Endothelial cell of umbilical vein (primary cell): Measurements from ENCODE around the gene RAPGEF4. TPM values are rescaled to one million over a fixed set of nuclear protein-coding genes. Genes with fewer than 3 reads are reported as not detected.

Experiments used
- BruUV-seq: library from RNA; stranded (reverse); fragments of 400-500 nt; replicated peaks from 2 replicates; lab custom pipeline; 2021; lab: Mats Ljungman, UMichigan
- CTCF ChIA-PET: fragments of 300-600, 350-600 bp; sonication (Branson Sonifier 250); formaldehyde crosslinking; loops from one replicate; lab custom pipeline; 2021; ENCODE audit warnings: antibody characterized with exemption, inconsistent platforms; lab: Charles Lee
- POLR2A ChIA-PET: fragments of 300-600, 350-600 bp; sonication (Branson Sonifier 250); formaldehyde crosslinking; loops from one replicate; lab custom pipeline; 2021; ENCODE audit warnings: antibody characterized with exemption, inconsistent platforms; lab: Charles Lee
- DNase-seq: peaks from one replicate; pipeline ENCODE4 v3.0.0-alpha.2; 2011; ENCODE audit warnings: low read depth, low spot score
- FAIRE-seq: peaks from 2 replicates; lab custom pipeline; 2011; peaks lifted over from hg19 to GRCh38; lab: Jason Lieb, UNC
- H2AFZ ChIP-seq: 2 replicates; pipeline ENCODE4 v1.6.0; 2012; ENCODE audit warnings: low read depth, low read length, control low read depth, inconsistent platforms
- H3K27ac ChIP-seq: 2 replicates; pipeline ENCODE4 v1.5.1; 2011; ENCODE audit warnings: low read depth, mild to moderate bottlenecking, control low read depth, low read length, moderate library complexity; ENCODE audit not compliant: insufficient read depth
- H3K27me3 ChIP-seq, 2 experiments: 2 replicates each; pipeline versions ENCODE4 v1.6.0 to v1.6.1; 2011; ENCODE audit warnings: low read length in 2 of 2, mixed read lengths in 1 of 2; ENCODE audit not compliant: control insufficient read depth in 2 of 2, insufficient read depth in 2 of 2
- H3K36me3 ChIP-seq, 2 experiments: 2 replicates in 1 of 2; 3 replicates in 1 of 2; pipeline ENCODE4 v1.5.1; 2011; ENCODE audit warnings: low read length in 2 of 2, mild to moderate bottlenecking in 1 of 2, moderate library complexity in 1 of 2; ENCODE audit not compliant: control insufficient read depth in 2 of 2, insufficient read depth in 2 of 2; ENCODE audit errors: extremely low read depth in 1 of 2
- H3K4me1 ChIP-seq: 3 replicates; pipeline ENCODE4 v1.5.1; 2011; ENCODE audit warnings: mild to moderate bottlenecking, low read length; ENCODE audit not compliant: control insufficient read depth, insufficient read depth; ENCODE audit errors: extremely low read depth
- H3K4me2 ChIP-seq: 2 replicates; pipeline ENCODE4 v1.6.1; 2011; ENCODE audit warnings: low read length, control low read depth, mixed read lengths; ENCODE audit not compliant: insufficient read depth
- H3K4me3 ChIP-seq, 3 experiments: fragments of 200-600 bp in 1 of 3; sonication (generic), shearing (Covaris generic) in 1 of 3; replicated peaks in 1 of 3; 2 replicates each; pipeline ENCODE4 v1.5.1; 2011 to 2016; ENCODE audit warnings: control low read depth in 3 of 3, low read length in 3 of 3, mild to moderate bottlenecking in 2 of 3, inconsistent platforms in 1 of 3, low read depth in 1 of 3, moderate library complexity in 1 of 3; ENCODE audit not compliant: insufficient read depth in 1 of 3
- H3K79me2 ChIP-seq: 2 replicates; pipeline ENCODE4 v1.6.0; 2012; ENCODE audit warnings: low read length, inconsistent platforms; ENCODE audit not compliant: control insufficient read depth, insufficient read depth
- H3K9ac ChIP-seq: replicated peaks from 2 replicates; pipeline ENCODE3; 2011; ENCODE audit warnings: low read length, control low read depth; ENCODE audit not compliant: insufficient read depth; ENCODE audit errors: extremely low read depth
- H3K9me1 ChIP-seq: replicated peaks from 3 replicates; pipeline ENCODE4 v1.6.0; 2011; ENCODE audit warnings: mild to moderate bottlenecking, low read length; ENCODE audit not compliant: control insufficient read depth, insufficient read depth; ENCODE audit errors: extremely low read depth
- H3K9me3 ChIP-seq: replicated peaks from 2 replicates; pipeline ENCODE4 v1.5.1; 2012; ENCODE audit warnings: low read length, inconsistent platforms; ENCODE audit not compliant: control insufficient read depth, insufficient read depth
- H4K20me1 ChIP-seq: replicated peaks from 2 replicates; pipeline ENCODE3; 2011; ENCODE audit warnings: mild to moderate bottlenecking, low read length; ENCODE audit not compliant: control insufficient read depth, insufficient read depth; ENCODE audit errors: extremely low read depth
- EZH2 ChIP-seq: IDR thresholded peaks from 2 replicates; pipeline ENCODE4 v1.6.1; 2012; ENCODE audit warnings: borderline replicate concordance, low read depth, mild to moderate bottlenecking, moderate library complexity, low read length, inconsistent platforms; ENCODE audit not compliant: severe bottlenecking
- FOS ChIP-seq: IDR thresholded peaks from 2 replicates; pipeline ENCODE4 v1.6.1; 2011; ENCODE audit warnings: mild to moderate bottlenecking, low read length, moderate library complexity, borderline replicate concordance; ENCODE audit not compliant: insufficient read depth
- GATA2 ChIP-seq: IDR thresholded peaks from 2 replicates; pipeline ENCODE4 v1.7.0; 2011; ENCODE audit warnings: low read depth, mild to moderate bottlenecking, moderate library complexity, mixed read lengths, low read length; ENCODE audit not compliant: insufficient read length, insufficient read depth
- JUN ChIP-seq: IDR thresholded peaks from 2 replicates; pipeline ENCODE4 v1.6.1; 2011; ENCODE audit warnings: borderline replicate concordance, low read depth; ENCODE audit not compliant: insufficient read length, insufficient read depth
- MYC ChIP-seq: IDR thresholded peaks from one replicate; pipeline ENCODE4 v1.6.1; 2011; ENCODE audit warnings: mild to moderate bottlenecking, low read depth, low read length
- POLR2A ChIP-seq: IDR thresholded peaks from 2 replicates; pipeline ENCODE4 v1.6.1; 2012; ENCODE audit warnings: low read depth, mild to moderate bottlenecking, control low read depth, low read length
- POLR2AphosphoS5 ChIP-seq: IDR thresholded peaks from 2 replicates; pipeline ENCODE4 v1.6.1; 2012; ENCODE audit warnings: low read depth, mild to moderate bottlenecking, control low read depth, low read length, moderate library complexity; ENCODE audit not compliant: insufficient read depth
- dilution Hi-C: fragments of 300-500 bp; cut with MboI; formaldehyde crosslinking; loops from one replicate; pipeline ENCODE4 v1.15.0; 2019; ENCODE audit warnings: low sequenced_read_pairs; ENCODE audit not compliant: extremely low pct_ligation_motif_present
- intact Hi-C: fragments of 100-400 bp; cut with micrococcal nuclease; formaldehyde crosslinking; loops from one replicate; pipeline ENCODE4 v1.10.0; 2022
- polyA plus RNA-seq, 4 experiments: library from polyadenylated mRNA; depleted of rRNA in 3 of 4; stranded (reverse) in 3 of 4; unstranded in 1 of 4; fragments of >200 nt; gene quantifications; 2 replicates each; pipeline versions ENCODE4 v1.2.1 to v1.2.3, GENCODE V29; 2011 to 2012; ENCODE audit warnings: missing spikeins in 1 of 4
- total RNA-seq: library from RNA; stranded (reverse); gene quantifications from 2 replicates; pipeline ENCODE4 v1.2.3, GENCODE V29; 2021
- TF ChIP-seq, protein P1 (sequence below): IDR thresholded peaks from 2 replicates; pipeline ENCODE4 v1.6.1; 2011; ENCODE audit not compliant: insufficient read depth, insufficient read length
- TF ChIP-seq, protein P2 (sequence below), 2 donors: IDR thresholded peaks; 1 replicate in 1 of 2; 2 replicates in 1 of 2; pipeline ENCODE4 v1.5.1; 2011; ENCODE audit warnings: low read length in 2 of 2, mild to moderate bottlenecking in 2 of 2, moderate library complexity in 2 of 2, control low read depth in 1 of 2, inconsistent platforms in 1 of 2, low read depth in 1 of 2; ENCODE audit not compliant: insufficient read depth in 1 of 2; ENCODE audit errors: extremely low read depth in 1 of 2

The RAPGEF4 gene
- total and polyA plus RNA-seq, 2 donors (not counting 3 experiments of a cell fraction or from before 2014, with no cell fraction given): 7.2 to 9.2 TPM

DNA sequence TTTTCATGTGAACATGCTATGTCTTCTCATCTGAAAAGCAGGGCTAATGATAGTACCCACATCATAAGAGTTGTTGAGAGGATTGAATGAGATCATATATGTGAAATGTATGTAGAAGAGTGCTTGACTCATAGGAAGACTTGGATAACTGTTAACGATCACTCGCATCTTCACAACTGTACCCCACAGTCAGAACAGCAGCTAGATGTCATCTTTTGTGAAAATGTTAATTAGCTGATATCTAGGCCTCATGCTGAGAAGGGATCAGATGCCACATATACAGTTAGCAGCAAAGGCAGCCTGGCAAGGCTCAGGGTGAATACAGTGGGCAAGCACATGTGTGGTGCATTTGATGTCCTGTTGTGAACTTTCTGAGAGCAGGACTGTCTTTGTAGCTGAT is 364.2 kb downstream of the RAPGEF4 start:
- Histone ChIP-seq H3K79me2 (peaks cover 2% of the 10 kb centered on the region), H3K4me2 (no peak overlapping the region), H3K9ac (no peak overlapping the region), H3K36me3 (no peaks in the 10 kb centered on the region), H3K27me3 (no peaks in the 10 kb centered on the region), H3K4me1 (no peaks in the 10 kb centered on the region), H2AFZ (no peak overlapping the region), H4K20me1 (no peaks in the 10 kb centered on the region), H3K9me3 (no peaks in the 10 kb centered on the region), H3K4me3 (no peak overlapping the region), H3K9me1 (no peaks in the 10 kb centered on the region), H3K27ac (no peak overlapping the region)
- ChIA-PET POLR2A (no interaction called here), CTCF (interaction anchor here (1.0 kb wide), 1 partner anchor 8 kb away, joined by 3 read pairs; no protein-coding TSS in a partner anchor)
- BruUV-seq: no TSS peak
- FAIRE-seq: no peak
- intact Hi-C loops (no loop called here), dilution Hi-C loops (no loop called here)
- DNase-seq: no peak
- TF ChIP-seq POLR2AphosphoS5: no peak
- TF ChIP-seq, protein P1, sequence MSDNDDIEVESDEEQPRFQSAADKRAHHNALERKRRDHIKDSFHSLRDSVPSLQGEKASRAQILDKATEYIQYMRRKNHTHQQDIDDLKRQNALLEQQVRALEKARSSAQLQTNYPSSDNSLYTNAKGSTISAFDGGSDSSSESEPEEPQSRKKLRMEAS: no peak
- no peak for TF ChIP-seq MYC
- no peak for TF ChIP-seq EZH2
- TF ChIP-seq, protein P2, sequence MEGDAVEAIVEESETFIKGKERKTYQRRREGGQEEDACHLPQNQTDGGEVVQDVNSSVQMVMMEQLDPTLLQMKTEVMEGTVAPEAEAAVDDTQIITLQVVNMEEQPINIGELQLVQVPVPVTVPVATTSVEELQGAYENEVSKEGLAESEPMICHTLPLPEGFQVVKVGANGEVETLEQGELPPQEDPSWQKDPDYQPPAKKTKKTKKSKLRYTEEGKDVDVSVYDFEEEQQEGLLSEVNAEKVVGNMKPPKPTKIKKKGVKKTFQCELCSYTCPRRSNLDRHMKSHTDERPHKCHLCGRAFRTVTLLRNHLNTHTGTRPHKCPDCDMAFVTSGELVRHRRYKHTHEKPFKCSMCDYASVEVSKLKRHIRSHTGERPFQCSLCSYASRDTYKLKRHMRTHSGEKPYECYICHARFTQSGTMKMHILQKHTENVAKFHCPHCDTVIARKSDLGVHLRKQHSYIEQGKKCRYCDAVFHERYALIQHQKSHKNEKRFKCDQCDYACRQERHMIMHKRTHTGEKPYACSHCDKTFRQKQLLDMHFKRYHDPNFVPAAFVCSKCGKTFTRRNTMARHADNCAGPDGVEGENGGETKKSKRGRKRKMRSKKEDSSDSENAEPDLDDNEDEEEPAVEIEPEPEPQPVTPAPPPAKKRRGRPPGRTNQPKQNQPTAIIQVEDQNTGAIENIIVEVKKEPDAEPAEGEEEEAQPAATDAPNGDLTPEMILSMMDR (IDR thresholded peaks at IDR 0.05; ENCODE audit: extremely low read depth in 1 of 2, insufficient read depth in 1 of 2, low read depth in 1 of 2, low read length in 2 of 2): no peak
- TF ChIP-seq JUN: no peak
- no peak for TF ChIP-seq FOS
- TF ChIP-seq POLR2A: no peak
- TF ChIP-seq GATA2: no peak
